ENCODE results near the gene FOXP1.
"Not testable (repeated sequence)": the region's sequence is repeated elsewhere in the genome, so short reads cannot be mapped to it uniquely, and the experiment has no call there.

FOXP1 gene

GRCh38 chr3:71358243-71358642 lies 225.3 kb downstream of the FOXP1 start:
- DNase-seq, result no peak

- no peak for DNase-seq
These were observed 227.3 kb downstream of the FOXP1 start for GRCh38 chr3:71356265-71356664.

DNA sequence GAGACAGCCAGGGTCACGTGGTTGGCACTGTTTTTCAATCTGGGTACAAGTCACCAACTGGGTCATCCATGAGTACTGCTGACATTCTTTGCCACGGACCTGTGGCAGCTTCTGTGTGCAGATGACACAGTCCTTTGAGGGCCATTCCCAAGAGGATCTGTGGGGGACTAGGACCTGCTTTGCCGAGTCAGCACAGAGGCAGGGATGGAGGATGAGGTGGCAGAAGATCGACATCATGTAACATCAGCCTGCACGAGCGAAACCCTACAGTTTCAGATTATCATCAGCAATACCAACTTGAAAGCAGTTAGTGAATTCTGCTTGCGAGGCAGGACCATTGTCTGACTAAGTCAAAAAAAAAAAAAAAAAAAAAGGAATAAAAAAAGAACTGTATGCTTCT lies 227.7 kb downstream of the FOXP1 start:
- DNase-seq, result no peak

DNA sequence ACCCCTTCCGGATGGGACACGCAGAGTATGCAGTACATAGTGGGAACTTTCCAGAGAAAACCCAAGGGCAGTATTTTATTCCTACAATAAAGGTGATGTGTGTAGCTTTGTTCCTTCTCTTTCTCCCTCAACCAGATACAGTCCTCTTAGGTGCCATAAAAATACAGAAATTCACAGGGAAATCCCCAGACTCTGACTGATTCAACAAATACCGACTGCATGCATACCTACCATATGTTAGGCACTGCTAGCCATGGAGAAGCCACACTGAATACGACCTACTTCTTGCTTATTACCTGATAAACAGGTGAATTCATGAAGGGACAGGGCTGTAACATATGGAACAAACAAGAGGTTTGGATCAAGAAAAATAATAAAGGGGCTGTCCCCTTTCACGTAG lies 228.5 kb downstream of the FOXP1 start:
- DNase-seq, result no peak

DNA sequence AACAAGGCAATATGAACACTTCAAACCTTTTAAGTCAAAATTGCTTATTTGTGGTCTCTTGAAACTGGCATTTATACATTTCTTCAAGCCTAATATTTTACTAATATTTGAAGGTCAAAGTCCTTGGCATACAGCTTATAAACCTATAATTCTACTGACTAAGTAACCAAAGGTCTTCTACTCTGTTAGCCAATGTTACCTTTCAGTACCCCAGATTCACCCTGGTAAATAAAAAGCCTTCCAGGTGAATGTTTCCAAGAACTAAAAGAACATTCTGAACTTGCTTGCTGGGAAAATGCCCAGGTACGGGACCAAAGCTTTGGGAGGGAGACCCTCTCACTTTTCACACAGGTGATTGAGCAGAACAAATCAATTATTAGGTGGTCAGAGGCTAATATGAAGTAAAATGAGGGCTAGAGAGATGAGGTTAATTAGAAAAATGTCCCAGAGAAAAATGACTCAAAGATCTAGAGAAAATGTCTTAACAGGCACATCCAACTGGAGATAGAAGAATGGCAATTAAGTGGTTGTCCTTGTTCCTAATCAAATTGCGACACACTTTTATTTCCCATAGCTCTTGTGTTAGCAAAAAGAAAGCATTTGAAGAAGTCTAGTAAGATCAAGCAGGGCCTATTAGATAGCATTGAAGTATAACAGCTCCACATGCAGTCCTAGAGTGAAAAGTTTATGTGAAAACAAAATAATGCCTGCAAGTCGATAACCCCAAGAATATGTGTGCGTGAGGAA lies 232.0 kb downstream of the FOXP1 start:
- DNase-seq, result no peak

GRCh38 chr3:71350998-71351397 lies 232.5 kb downstream of the FOXP1 start:
- DNase-seq, result no peak

DNA sequence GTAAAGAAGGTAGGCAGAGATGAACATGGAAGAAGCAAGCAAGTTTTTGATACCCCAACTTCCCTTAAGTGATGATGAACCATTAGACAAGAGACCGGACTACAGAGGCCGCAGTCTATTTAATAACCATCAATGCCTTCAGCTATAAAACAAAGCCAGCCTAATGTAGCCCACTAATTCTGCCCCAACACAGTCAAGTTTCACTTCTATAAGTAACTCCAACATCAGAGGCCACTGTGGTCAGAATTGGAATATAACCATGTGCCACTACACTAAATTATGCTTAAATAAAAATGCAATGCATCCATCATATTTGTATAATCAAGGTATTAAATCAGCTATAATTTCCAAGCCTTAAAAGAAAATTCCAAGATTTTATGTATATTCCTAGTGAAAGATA lies 234.7 kb downstream of the FOXP1 start:
- DNase-seq, result no peak

DNA sequence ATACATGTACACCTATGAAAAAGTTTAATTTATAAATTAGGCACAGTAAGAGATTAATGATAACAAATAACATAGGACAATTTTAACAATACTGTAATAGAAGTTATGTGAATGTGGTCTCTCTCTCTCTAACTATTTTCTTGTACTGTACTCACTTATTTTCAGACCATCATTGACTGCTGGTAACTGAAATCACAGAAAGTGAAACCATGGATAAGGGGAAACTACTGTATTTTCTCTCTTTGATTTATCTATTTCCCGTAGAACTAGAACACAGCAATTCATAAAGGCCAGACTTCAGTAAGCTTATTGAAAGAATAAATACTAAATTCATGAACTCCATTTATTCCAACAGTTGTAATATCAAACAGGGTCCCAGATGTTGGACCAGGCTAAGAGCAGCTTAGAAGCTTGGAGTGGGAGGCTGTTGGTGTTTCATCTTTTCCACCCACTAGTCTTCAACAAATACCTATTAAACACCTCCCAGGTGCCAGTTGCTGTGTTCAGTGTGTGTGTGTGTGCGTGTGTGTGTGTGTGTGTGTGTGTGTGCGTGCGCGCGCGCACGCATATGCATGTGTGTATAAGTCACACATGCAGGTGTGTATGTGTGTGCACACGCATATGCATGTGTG lies 235.4 kb downstream of the FOXP1 start:
- DNase-seq, result no peak

GRCh38 chr3:71346061-71346460 lies 237.5 kb downstream of the FOXP1 start:
- no peak for DNase-seq

DNA sequence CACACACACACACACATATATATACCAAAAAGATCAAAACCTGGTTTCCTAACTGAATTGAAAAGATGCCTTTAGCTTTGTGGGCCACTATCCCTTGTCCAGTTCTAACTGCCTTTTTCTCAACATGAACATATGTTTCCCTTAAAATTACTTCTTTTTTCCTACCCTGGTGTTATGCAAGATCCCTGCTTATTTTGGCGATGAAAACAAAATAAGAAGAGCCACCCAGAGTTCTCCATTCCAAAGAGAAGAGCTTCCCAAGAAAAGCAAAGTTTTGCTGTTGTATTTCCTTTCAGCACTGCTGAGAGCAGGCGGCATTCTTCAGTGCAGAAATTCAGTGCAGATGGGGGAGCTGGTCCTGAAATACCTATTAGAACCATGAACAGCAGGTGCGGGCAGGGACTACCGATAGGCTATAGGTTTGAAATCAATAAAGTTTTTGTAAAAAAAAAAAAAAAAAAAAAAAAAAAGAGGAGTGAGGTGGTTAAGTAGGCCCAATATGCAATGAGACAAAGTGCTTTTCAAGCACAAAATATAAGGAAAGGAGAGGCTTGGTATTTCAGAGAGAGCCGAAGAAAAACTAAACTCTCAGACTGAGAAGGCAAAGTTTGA lies 238.0 kb downstream of the FOXP1 start:
- DNase-seq, result no peak

- no peak for DNase-seq
These were observed 241.8 kb downstream of the FOXP1 start for GRCh38 chr3:71341721-71342120.

- no peak for DNase-seq
These were observed 244.5 kb downstream of the FOXP1 start for GRCh38 chr3:71339049-71339448.

DNA sequence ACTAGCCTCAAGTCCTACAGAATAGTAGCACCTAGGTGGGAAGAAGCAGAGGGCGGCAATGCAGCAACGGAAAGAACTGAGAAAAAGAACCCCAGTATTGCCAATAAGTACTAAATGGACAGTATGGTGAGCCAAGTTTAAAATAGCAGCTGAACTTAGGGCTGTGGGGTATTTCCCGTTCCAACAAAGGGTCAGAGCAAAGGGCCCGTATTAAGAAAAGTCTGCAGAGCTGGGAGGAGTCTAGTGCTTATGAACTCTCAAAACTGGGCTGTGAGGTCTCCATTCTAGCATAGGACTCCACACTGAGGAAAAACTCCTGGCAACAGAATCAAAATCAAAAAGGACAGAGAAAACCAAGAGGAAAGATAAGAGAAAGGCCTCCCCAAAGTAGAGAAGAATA lies 250.7 kb downstream of the FOXP1 start:
- no peak for DNase-seq

- no peak for DNase-seq
These were observed 252.6 kb downstream of the FOXP1 start for GRCh38 chr3:71330909-71331308.

DNA sequence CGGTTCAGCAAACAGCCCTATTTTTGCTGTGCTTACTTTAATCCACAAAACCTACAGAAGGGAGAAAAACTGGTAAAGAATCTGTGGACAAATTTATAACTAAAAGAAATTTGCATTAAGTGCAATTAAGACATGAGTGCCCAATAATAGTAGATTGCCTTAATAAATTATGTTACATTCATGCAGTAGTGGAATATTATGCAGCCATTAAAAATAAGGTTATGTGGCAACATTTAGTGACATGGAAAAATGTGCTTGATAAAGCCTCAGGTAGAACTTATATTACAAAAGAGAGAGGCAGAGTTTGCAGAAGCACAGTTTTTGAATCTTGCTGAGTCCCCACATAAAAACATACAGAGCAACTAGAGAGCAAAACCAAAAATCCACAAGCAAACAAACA lies 253.0 kb downstream of the FOXP1 start:
- no peak for DNase-seq

GRCh38 chr3:71329817-71330216 lies 253.7 kb downstream of the FOXP1 start:
- DNase-seq, result no peak

GRCh38 chr3:71328926-71329325 lies 254.6 kb downstream of the FOXP1 start:
- no peak for DNase-seq

DNA sequence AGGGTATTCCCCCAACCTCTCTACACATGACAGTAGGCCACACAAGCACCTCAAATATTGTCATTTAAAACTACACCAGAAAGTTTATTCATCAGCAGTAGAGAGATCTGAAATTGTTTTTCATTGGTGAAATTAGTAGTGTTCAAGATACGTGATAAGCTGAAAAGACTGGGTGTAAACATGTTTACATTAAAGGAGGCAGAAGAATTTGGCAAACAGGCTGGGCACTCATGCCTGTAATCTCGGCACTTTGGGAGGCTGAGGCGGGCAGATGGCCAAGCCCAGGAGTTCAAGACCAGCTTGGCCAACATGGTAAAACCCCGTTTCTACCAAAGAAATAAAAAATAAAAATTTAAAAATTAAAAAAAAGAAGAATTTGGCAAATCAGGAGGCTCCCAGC lies 255.6 kb downstream of the FOXP1 start:
- DNase-seq, result no peak

DNA sequence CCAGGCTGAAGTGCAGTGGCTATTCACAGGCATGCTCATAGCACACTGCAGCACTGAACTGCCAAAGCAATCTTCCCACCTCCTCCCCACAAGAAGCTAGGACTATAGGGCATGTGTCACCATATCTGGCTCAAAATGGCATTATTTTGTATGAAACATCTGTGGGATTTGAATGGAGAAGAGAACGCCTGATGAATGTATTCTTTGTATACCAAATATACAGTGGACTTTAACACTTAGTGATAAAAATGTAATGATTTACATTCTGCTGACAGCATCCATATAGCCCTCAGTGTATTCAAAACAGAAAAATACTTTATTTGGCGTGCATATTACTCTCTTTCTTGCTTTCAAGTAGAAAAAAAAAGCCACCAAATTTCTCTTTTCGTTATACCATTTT lies 257.8 kb downstream of the FOXP1 start:
- DNase-seq, result no peak

DNA sequence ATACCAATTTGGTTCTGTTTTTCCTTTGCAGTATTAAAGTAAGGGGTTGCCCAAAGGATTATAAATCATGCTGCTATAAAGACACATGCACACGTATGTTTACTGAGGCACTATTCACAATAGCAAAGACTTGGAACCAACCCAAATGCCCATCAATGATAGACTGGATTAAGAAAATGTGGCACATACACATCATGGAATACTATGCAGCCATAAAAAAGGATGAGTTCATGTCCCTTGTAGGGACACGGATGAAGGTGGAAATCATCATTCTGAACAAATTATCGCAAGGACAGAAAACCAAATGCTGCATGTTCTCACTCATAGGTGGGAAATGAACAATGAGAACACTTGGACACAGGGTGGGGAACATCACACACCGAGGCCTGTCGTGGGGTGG lies 259.3 kb downstream of the FOXP1 start:
- DNase-seq, result not testable (repeated sequence)

DNA sequence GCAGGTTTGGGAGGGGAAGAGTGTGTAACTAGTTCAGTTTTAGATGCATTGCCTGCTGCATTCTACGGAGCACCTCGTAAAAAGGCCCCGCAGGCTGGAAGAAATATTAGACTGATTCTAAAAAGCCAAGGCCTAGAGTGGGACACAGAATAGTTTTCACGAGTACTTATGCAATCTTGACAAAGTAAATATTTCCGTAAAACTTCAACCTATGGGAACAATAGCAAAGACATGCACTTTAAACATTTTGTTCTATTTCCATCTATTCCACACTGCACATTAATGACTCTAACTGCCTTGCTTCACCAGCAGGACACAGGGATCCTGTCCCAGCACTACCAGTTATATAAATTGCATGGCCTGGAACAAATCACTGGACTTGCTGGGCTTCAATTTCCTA lies 260.0 kb downstream of the FOXP1 start:
- no peak for DNase-seq

DNA sequence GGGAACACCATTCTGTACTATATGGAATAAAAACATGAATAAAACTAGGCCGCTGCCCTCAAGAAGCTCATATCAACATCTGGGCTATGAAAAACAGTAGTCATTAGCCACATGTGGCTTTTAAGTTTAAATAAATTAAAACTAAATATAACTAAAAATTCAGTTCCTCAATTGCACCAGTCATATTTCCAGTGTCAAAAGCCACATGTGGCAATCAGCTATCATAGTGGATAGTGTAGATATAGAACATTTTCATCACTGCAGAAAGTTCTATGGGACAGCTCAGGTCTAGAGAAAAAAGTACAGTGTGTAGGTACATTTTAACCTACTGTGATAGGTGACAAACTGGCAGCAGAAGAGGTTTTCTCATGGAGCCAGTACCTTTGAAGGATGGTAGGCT lies 261.4 kb downstream of the FOXP1 start:
- DNase-seq, result no peak

GRCh38 chr3:71319771-71320170 lies 263.8 kb downstream of the FOXP1 start:
- no peak for DNase-seq

- no peak for DNase-seq
These were observed 265.1 kb downstream of the FOXP1 start for GRCh38 chr3:71318458-71318827.

All from NCI-H1092 treated with DMSO at 0.1 percent for 48 hours (cell line).